Neural cell (in vitro differentiated cells): ENCODE results near the gene NR2F1-AS1.

Experiments used
- EP300 ChIP-seq: fragments of 450-650 bp; conservative IDR thresholded peaks from 2 replicates; pipeline ENCODE4 v1.6.1; 2014; ENCODE audit warnings: antibody characterized with exemption, mild to moderate bottlenecking, moderate library complexity; ENCODE audit not compliant: poor library complexity, severe bottlenecking
- EZH2 ChIP-seq: fragments of 200-600, 300-800 bp; shearing (Covaris generic), sonication (generic); IDR thresholded peaks from 2 replicates; pipeline ENCODE4 v1.6.1; 2014; ENCODE audit warnings: antibody characterized with exemption, low read length, borderline replicate concordance, mild to moderate bottlenecking; ENCODE audit not compliant: insufficient read depth, poor library complexity, severe bottlenecking
- POLR2AphosphoS5 ChIP-seq: IDR thresholded peaks from 2 replicates; pipeline ENCODE4 v1.6.1; 2012
- SMC3 ChIP-seq: fragments of 450-650 bp; conservative IDR thresholded peaks from 2 replicates; pipeline ENCODE4 v1.6.1; 2014; ENCODE audit warnings: antibody characterized with exemption, mild to moderate bottlenecking, moderate library complexity; ENCODE audit not compliant: poor library complexity
- TF ChIP-seq, protein P1 (sequence below): fragments of 450-650 bp; IDR thresholded peaks from 2 replicates; pipeline ENCODE4 v1.5.1; 2014; ENCODE audit warnings: antibody characterized with exemption, mild to moderate bottlenecking, moderate library complexity; ENCODE audit not compliant: poor library complexity, severe bottlenecking

- TF ChIP-seq EZH2 (no peak), POLR2AphosphoS5 (no peak), SMC3 (no peak), EP300 (no peak)
- TF ChIP-seq, protein P1, sequence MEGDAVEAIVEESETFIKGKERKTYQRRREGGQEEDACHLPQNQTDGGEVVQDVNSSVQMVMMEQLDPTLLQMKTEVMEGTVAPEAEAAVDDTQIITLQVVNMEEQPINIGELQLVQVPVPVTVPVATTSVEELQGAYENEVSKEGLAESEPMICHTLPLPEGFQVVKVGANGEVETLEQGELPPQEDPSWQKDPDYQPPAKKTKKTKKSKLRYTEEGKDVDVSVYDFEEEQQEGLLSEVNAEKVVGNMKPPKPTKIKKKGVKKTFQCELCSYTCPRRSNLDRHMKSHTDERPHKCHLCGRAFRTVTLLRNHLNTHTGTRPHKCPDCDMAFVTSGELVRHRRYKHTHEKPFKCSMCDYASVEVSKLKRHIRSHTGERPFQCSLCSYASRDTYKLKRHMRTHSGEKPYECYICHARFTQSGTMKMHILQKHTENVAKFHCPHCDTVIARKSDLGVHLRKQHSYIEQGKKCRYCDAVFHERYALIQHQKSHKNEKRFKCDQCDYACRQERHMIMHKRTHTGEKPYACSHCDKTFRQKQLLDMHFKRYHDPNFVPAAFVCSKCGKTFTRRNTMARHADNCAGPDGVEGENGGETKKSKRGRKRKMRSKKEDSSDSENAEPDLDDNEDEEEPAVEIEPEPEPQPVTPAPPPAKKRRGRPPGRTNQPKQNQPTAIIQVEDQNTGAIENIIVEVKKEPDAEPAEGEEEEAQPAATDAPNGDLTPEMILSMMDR: no peak
Observed at GRCh38 chr5:93384026-93384425, 197.0 kb downstream of the NR2F1-AS1 start.
